PC-9 (cell line): Measurements from ENCODE around the gene IQSEC1. TPM values are rescaled to one million over a fixed set of nuclear protein-coding genes. Genes with fewer than 3 reads are reported as not detected.

Experiments
- BruUV-seq: library from RNA; stranded (reverse); fragments of 400-500 nt; replicated peaks from 2 replicates; lab custom pipeline; 2021; lab: Mats Ljungman, UMichigan
- CTCF ChIA-PET: fragments of 300-600 bp; sonication (Branson Sonifier 250); formaldehyde crosslinking; loops from one replicate; lab custom pipeline; 2022; ENCODE audit warnings: antibody characterized with exemption; lab: Charles Lee
- POLR2A ChIA-PET: fragments of 300-600 bp; sonication (Branson Sonifier 250); formaldehyde crosslinking; loops from one replicate; lab custom pipeline; 2022; ENCODE audit warnings: antibody characterized with exemption; ENCODE audit not compliant: unreplicated experiment; lab: Charles Lee
- DNase-seq, 2 experiments: peaks; one replicate each; pipeline versions ENCODE4 v3.0.0 to v3.0.0-alpha.2; 2015 to 2022; ENCODE audit warnings: mixed read lengths in 1 of 2
- H2AFZ ChIP-seq: fragments of 200-600 bp; sonication (generic); 2 replicates; pipeline ENCODE4 v1.8.1; 2017; ENCODE audit warnings: antibody characterized with exemption
- H3F3A ChIP-seq: fragments of 200-600 bp; sonication (generic); 2 replicates; pipeline ENCODE4 v1.8.1; 2017; ENCODE audit warnings: antibody characterized with exemption, mild to moderate bottlenecking, low read depth; ENCODE audit not compliant: insufficient read depth
- H3K27ac ChIP-seq: fragments of 200-600 bp; sonication (generic); 2 replicates; pipeline ENCODE4 v1.6.1; 2016; ENCODE audit warnings: mixed run types
- H3K27me3 ChIP-seq: fragments of 200-600 bp; sonication (generic); 2 replicates; pipeline ENCODE4 v1.6.1; 2016; ENCODE audit warnings: low read depth, mixed run types; ENCODE audit not compliant: insufficient read depth
- H3K36me3 ChIP-seq: fragments of 200-600 bp; sonication (generic); 2 replicates; pipeline ENCODE4 v1.6.1; 2016; ENCODE audit warnings: low read depth, mixed run types
- H3K4me1 ChIP-seq: fragments of 200-600 bp; sonication (generic); replicated peaks from 2 replicates; pipeline ENCODE4 v1.6.1; 2016; ENCODE audit warnings: mixed run types; ENCODE audit not compliant: insufficient read depth
- H3K4me2 ChIP-seq: fragments of 200-600 bp; sonication (generic); 2 replicates; pipeline ENCODE4 v1.6.1; 2017; ENCODE audit warnings: mixed run types
- H3K4me3 ChIP-seq: fragments of 200-600 bp; sonication (generic); 2 replicates; pipeline ENCODE4 v1.6.1; 2016; ENCODE audit warnings: mixed run types
- H3K79me2 ChIP-seq: fragments of 200-600 bp; sonication (generic); 2 replicates; pipeline ENCODE4 v1.6.1; 2017; ENCODE audit warnings: low read depth, mixed run types
- H3K9me2 ChIP-seq: fragments of 200-600 bp; sonication (generic); 2 replicates; pipeline ENCODE4 v1.8.1; 2017; ENCODE audit warnings: mild to moderate bottlenecking; ENCODE audit not compliant: insufficient read depth
- H3K9me3 ChIP-seq: fragments of 200-600 bp; sonication (generic); 2 replicates; pipeline ENCODE4 v1.8.1; 2016; ENCODE audit warnings: low read depth; ENCODE audit not compliant: insufficient read depth
- H4K20me1 ChIP-seq: fragments of 200-600 bp; sonication (generic); 2 replicates; pipeline ENCODE4 v1.8.1; 2017; ENCODE audit not compliant: insufficient read depth
- EZH2 ChIP-seq: fragments of 200-600 bp; sonication (generic); IDR thresholded peaks from 2 replicates; pipeline ENCODE4 v1.8.0; 2017; ENCODE audit warnings: antibody characterized with exemption, low read depth
- intact Hi-C: fragments of 100-400 bp; cut with micrococcal nuclease; formaldehyde crosslinking; loops from one replicate; pipeline ENCODE4 v1.10.0; 2022; ENCODE audit not compliant: unreplicated experiment
- total RNA-seq: library from RNA; stranded (reverse); gene quantifications from 2 replicates; pipeline ENCODE4 v1.2.3, GENCODE V29; 2021
- TF ChIP-seq, protein P1 (sequence below): fragments of 200-600 bp; sonication (generic); conservative IDR thresholded peaks from 2 replicates; pipeline ENCODE4 v1.6.1; 2017; ENCODE audit warnings: mixed run types, antibody characterized with exemption, mild to moderate bottlenecking, moderate library complexity

Gene IQSEC1
- total RNA-seq, 1 experiment from 2014 or later: 30.7 TPM

GRCh38 chr3:12999147-13000140, 73.8 kb downstream of the IQSEC1 start:
- DNase-seq: peak; percentile 91
- Histone ChIP-seq H3F3A (peaks cover 50% of the 10 kb centered on the region; the same call in 1 of the 2 replicates), H4K20me1 (no peaks in the 10 kb centered on the region), H3K4me1 (peaks cover 75% of the 10 kb centered on the region), H3K9me2 (no peaks in the 10 kb centered on the region), H3K9me3 (no peaks in the 10 kb centered on the region), H3K27me3 (no peaks in the 10 kb centered on the region), H3K27ac (peak overlapping the region; percentile 86), H2AFZ (peak overlapping the region; percentile 42), H3K36me3 (no peaks in the 10 kb centered on the region), H3K4me3 (peak overlapping the region; percentile 27; the same call in 1 of the 2 replicates), H3K4me2 (peak overlapping the region; percentile 67), H3K79me2 (peaks cover 13% of the 10 kb centered on the region)
- intact Hi-C loops: loop anchor here (1.0 to 10.0 kb wide), 6 partner anchors 23 to 455 kb away; partner anchors contain the start of gene TMEM40
- TF ChIP-seq EZH2: no peak
- TF ChIP-seq, protein P1, sequence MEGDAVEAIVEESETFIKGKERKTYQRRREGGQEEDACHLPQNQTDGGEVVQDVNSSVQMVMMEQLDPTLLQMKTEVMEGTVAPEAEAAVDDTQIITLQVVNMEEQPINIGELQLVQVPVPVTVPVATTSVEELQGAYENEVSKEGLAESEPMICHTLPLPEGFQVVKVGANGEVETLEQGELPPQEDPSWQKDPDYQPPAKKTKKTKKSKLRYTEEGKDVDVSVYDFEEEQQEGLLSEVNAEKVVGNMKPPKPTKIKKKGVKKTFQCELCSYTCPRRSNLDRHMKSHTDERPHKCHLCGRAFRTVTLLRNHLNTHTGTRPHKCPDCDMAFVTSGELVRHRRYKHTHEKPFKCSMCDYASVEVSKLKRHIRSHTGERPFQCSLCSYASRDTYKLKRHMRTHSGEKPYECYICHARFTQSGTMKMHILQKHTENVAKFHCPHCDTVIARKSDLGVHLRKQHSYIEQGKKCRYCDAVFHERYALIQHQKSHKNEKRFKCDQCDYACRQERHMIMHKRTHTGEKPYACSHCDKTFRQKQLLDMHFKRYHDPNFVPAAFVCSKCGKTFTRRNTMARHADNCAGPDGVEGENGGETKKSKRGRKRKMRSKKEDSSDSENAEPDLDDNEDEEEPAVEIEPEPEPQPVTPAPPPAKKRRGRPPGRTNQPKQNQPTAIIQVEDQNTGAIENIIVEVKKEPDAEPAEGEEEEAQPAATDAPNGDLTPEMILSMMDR: no peak
- POLR2A ChIA-PET: interaction anchor here (0.7 to 1.3 kb wide), 3 partner anchors 15 to 32 kb away, joined by 4 to 11 read pairs (median 6); no protein-coding TSS in a partner anchor
- CTCF ChIA-PET: interaction anchor here (0.6 to 1.0 kb wide), 2 partner anchors 13 to 23 kb away, joined by 3 read pairs; no protein-coding TSS in a partner anchor
- BruUV-seq: TSS peak; percentile 56

GRCh38 chr3:12998648-12999047, 74.6 kb downstream of the IQSEC1 start:
- peak overlapping the region; percentile 42; the same call in 1 of the 2 replicates for H2AFZ ChIP-seq
- H4K20me1 ChIP-seq: no peaks in the 10 kb centered on the region
- POLR2A ChIA-PET: interaction anchor here (1.3 kb wide), 2 partner anchors 24 to 31 kb away, joined by 6 to 11 read pairs; no protein-coding TSS in a partner anchor
- H3K27ac ChIP-seq: peak overlapping the region; percentile 86
- H3K4me2 ChIP-seq: peak overlapping the region; percentile 67
- no peaks in the 10 kb centered on the region for H3K9me2 ChIP-seq
- H3K9me3 ChIP-seq: no peaks in the 10 kb centered on the region
- no peaks in the 10 kb centered on the region for H3K27me3 ChIP-seq
- peaks cover 45% of the 10 kb centered on the region; the same call in 1 of the 2 replicates for H3F3A ChIP-seq
- peak overlapping the region; percentile 27; the same call in 1 of the 2 replicates for H3K4me3 ChIP-seq
- CTCF ChIA-PET: interaction anchor here (0.6 kb wide), 1 partner anchor 9 kb away, joined by 7 read pairs; no protein-coding TSS in a partner anchor
- intact Hi-C loops: loop anchor here (1.0 to 10.0 kb wide), 6 partner anchors 24 to 456 kb away; partner anchors contain the start of gene TMEM40
- H3K36me3 ChIP-seq: no peaks in the 10 kb centered on the region
- H3K79me2 ChIP-seq: peaks cover 13% of the 10 kb centered on the region
- H3K4me1 ChIP-seq: peaks cover 67% of the 10 kb centered on the region
- TSS peak; percentile 71 for BruUV-seq
- no peak for TF ChIP-seq EZH2
- TF ChIP-seq, protein P1: no peak
- DNase-seq: no peak

DNA sequence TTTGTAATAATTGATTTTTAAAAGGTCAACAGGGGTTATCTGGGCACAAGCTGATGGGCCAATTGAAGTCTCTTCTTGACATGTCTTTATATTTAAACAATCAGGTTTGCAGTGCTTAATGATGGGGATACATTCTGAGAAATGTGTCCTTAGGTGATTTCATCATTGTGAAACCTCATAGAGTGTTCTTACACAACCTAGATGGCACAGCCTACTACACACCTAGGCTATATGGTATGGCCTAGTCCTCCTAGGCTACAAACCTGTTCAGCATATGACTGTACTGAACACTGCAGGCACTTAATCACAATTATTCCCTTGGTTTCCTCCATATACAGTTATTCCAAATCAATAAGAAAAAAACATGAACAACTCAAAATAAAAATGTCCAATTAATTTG, 75.8 kb downstream of the IQSEC1 start:
- no peak overlapping the region for H2AFZ ChIP-seq
- no peaks in the 10 kb centered on the region for H4K20me1 ChIP-seq
- H3K9me3 ChIP-seq: no peaks in the 10 kb centered on the region
- intact Hi-C loops: loop anchor here (5.0 to 10.0 kb wide), 5 partner anchors 50 to 457 kb away; partner anchors contain the start of gene TMEM40
- H3K27ac ChIP-seq: 0 out of 2 replicates have a peak overlapping the region, but pooled peaks have one; percentile 11
- ChIA-PET POLR2A (no interaction called here), CTCF (no interaction called here)
- H3F3A ChIP-seq: peaks cover 33% of the 10 kb centered on the region; the same call in 1 of the 2 replicates
- H3K79me2 ChIP-seq: peaks cover 21% of the 10 kb centered on the region
- DNase-seq: peak in 1 of 2 experiments; percentile 66
- no TSS peak for BruUV-seq
- H3K4me2 ChIP-seq: no peak overlapping the region
- no peak for TF ChIP-seq EZH2
- TF ChIP-seq, protein P1: no peak
- no peaks in the 10 kb centered on the region for H3K36me3 ChIP-seq
- H3K9me2 ChIP-seq: no peaks in the 10 kb centered on the region
- no peaks in the 10 kb centered on the region for H3K27me3 ChIP-seq
- H3K4me1 ChIP-seq: peaks cover 64% of the 10 kb centered on the region
- no peak overlapping the region for H3K4me3 ChIP-seq
